NCI-H345 (cell line): ENCODE measurements around the gene STAP2.

Source experiments
- DNase-seq: peaks from one replicate; lab custom pipeline; 2025; lab: John Stamatoyannopoulos, UW

STAP2 gene

DNA sequence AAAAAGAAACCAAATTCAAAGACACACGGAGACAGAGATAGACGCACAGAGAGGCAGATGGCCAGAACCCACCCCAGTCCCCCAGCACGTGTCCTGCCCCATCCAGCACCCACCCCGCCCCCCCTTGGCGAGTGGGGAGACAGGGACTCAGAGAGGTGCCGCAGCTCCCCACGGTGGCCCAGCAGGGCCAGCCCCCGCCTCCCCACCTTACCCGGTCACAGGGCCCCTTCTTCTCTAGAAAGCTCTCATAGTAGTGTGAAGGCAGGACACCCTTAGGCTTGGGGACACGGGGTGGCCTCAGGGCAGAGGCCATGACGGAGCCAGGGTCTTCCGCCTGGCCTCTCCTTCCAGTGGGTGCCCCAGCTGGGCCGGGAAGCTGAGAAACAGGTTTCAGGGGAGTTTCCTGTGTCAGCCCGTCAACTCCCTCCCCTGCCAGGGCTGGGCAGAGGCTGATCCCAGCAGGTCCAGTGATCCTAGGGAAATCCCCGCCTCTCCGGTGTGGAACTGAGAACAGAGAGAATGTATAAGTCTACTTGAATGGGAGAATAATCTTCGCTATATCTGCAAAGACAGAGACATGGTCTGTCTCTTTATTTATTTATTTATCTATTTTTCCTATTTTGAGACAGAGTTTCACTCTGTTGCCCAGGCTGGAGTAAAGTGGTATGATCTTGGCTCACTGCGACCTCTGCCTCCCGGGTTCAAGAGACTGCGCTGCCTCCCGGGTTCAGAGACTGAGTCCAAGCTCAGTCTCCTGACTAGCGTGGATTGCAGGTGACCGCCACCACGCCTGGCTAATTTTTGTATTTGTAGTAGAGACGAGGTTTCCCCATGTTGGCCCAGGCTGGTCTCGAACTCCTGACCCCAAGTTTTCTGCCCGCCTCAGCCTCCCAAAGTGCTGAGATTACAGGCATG lies at the start of gene STAP2:
TSS of gene STAP2 (minus strand) at position 387 of the 915 bp plus-strand sequence. CDS start at position 313, 74 bp downstream.
- no peak for DNase-seq

- no peak for DNase-seq
Observed at GRCh38 chr19:4386041-4386782, 47.6 kb upstream of the STAP2 start.

GRCh38 chr19:4385291-4386040 lies 46.8 kb upstream of the STAP2 start:
- DNase-seq = no peak

DNA sequence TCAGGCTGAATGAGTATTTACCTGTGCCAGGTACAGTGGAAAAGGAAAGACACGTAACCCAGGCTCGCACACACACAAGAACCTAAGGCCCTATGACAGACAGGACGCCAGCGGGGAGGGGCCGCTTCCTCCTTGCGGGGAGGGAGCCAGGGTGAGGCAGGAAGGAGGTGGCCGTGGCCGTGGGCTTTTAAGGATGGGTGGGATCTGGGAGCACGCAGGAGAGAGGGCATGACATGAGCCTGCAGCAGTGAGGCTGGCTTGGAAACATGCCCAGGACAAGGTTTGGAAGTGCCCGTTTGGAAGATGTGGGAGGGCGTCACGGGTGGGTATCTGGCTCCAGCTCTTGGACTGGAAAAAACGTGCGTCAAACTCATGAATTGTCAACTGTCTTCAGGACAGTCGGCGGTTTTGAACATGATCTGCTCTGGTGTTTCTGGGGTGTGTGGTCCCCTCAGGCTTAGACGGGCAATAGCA lies 41.7 kb upstream of the STAP2 start:
- DNase-seq = no peak

DNA sequence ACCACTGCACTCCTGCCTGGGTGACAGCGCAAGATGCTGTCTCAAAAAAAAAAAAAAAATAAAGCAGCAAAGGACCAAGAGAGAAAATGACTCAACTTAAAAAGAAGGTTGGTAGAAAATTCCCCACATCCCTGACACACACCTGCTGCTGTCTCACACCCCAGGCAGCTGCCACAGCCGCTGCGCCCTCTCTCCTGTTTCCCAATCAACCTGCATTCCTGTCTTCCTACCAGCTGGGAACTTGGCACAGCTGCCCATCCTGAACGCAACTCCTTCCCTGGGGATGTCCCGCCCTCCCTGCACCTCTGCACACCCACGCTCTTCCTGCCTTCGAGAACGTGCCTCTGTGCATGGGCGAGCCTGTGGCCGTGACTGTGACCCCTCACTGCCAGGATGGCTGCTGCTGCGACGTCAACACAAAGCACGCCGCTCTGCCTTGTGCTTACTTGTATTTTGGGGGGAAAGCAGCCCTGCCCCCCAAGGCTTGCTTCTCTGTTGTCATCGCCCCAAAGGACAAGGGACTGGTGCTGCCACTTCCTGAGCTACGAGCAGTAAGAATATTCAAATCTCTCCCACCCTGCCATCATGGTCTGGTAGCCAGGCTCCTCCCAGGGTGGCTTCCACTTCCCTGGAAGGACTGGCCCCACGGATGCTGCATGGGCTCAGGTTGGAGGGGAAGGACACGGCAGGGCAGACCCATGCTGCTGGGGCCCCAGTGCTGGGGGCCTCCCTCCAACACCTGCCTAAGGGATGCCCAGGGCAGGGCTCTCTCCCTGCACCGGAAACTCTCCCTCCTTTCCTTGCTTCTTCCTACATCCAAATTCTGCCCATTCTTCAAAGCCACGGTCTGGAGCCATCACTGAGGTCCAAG lies 41.0 kb upstream of the STAP2 start:
- DNase-seq = peak; percentile 59

- DNase-seq = no peak
Observed at GRCh38 chr19:4378886-4379285, 40.3 kb upstream of the STAP2 start.

- no peak for DNase-seq
Observed at GRCh38 chr19:4376991-4377781, 38.6 kb upstream of the STAP2 start.

- DNase-seq = no peak
Observed at GRCh38 chr19:4376671-4376990, 38.0 kb upstream of the STAP2 start.

- DNase-seq = no peak
Observed at GRCh38 chr19:4376028-4376670, 37.5 kb upstream of the STAP2 start.

DNA sequence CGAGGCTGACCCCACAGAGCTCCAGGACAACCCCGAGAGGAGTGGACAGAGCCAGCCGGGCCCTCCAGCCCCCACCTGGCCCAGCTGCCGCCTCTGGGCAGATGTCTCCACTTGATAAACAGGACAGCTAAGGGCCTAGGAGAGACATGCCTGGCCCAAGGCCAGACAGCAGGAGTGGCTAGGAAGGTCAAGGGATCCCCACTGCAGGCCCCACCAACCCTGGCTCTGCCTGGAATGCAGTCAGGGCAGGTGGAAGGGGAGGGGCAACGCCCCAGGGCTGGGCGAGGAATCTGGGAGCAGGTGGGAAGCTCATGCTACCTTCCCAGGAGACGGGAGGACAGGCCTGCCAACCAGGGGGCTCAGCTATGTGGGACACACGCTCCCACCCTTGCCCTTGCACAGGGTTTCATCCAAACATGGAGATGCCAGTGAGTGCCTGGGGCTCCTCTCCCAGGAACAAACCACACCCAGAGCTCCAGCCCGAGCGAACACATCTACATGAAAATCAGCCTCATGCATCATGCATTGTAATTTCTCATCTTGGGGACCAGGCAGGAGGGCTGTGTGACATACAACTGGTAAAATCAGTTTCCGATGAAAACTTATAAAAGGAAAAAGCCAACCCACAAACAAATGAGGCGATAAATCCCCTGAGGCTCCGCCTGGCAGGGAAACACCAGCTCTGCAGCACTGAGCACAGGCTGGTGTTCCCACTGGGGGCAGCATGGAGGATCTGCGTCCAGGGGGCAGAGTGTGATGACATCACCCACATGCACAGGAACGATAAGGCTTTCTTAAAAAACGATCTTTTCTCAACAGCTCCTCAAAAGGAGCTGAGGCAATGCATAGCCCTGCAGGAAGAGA lies 36.8 kb upstream of the STAP2 start:
- DNase-seq = peak; percentile 36

DNA sequence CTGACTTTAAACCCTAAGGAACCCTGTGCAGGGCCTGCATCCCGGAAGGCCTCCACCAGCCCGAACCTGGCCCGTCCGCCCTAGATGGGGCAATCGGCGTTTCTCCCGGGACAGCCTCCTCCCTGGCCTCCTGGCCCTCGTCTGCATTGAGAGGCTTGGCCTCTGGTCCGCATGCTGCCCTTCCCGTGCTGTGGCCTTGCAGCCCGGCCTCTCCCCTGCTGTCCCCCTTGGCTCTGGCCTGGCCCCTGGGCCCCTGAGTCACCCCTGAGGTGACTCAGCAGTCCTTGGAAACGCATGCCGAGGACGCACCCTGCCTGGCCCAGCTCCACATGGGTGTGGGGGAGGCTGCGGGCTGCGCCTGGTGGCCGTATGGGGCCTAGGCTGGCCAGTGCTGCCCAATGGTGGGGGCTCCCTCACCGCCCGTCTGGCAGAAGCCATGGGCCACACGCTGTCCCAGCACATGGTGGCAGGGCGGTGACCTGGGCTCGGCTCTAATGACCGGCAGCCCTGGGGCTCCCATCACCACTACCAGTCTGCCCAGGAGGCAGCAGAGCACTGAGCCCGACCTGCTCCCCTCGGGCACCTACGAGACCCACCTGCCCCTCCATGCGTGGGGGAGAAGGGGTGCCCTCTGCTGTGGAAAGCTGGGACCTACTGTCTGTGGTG lies 36.0 kb upstream of the STAP2 start:
- DNase-seq = no peak

DNA sequence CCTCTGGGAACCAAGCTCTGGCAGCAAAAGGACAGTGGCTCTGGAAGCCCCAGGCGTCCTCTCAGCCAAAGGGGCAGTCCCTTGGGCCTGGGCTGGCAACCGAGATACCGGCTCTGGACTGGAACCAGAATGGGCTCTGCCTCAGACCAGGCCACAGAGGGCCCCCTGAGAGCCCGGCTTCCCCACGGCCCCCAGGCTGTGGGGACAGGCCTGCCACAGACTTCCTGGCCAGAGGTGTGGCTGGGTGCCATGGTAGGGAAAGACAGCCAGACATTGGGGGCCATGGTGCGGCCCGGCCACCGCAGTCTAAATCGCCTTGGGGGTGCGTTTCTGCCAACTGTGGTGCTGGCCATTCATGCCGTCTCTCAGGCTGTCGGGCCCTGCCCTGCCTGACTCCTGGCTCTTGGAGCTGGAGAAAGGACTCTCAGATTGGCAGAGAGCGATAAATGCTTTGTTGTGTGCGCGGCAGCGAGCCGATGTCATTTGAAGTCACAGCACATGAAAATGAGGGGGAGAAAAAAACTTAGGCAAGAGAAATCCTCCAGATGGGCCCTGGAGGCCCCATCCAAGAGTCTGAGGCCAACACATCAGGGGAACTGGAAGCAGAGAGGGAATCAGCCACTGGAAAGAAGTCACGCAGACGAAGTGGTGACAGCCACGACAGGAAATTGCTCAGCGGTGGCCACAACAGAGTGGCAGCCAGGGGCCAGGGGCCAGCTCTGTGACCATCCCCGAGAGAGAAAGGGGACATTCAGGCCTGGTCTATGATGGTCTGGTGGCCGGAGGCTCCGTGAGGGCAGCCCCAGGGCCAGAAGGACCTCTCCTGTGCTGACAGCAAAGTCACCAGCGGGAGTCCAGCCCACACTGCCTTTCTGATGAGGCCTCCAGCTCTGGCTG lies 35.2 kb upstream of the STAP2 start:
- no peak for DNase-seq

GRCh38 chr19:4373013-4373367 lies 34.4 kb upstream of the STAP2 start:
- DNase-seq = no peak

GRCh38 chr19:4372165-4373012 lies 33.8 kb upstream of the STAP2 start:
- DNase-seq = no peak

DNA sequence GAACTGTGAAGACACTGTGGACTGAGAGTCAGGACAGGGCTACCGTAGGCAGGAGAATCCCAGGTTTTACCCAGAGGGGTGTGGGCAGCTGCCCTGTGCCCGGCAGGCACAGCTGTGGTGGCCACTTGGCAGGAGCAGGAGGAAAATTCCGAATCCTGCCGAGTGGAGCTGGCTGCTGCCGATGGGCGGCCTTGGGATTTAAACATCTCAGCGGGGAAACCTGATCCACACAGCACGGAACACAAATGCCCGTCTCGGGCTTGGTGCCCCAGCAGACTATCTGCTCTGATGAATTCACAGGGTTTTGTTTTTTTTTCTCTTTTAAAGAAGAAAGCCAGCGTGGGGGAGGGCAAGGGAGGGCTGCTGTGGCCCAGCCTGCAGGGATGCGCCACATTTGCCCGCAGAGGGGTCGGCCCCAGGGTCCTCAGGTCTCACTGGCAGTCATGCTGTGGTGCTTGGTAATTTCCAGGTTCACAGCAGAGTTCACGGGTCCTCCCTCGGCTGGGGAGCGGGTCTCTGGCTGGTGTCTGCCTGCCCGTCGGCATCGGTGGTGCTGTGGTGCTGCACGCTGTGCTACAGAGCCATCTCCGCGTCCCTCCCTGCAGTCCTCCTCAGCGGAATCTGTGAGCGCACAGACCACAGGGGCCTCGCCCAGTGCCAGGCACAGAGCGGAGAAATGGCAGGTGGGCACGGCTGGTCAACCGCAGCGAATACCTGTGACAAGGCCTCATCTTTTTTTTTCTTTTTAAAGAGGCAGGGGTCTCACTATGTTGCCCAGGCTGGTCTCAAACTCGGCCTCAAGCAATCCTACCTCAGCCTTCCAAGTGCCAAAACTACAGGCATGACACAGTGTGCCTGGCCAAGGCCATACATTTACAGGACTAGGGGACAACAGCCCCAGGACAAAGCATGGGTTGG lies 32.9 kb upstream of the STAP2 start:
- no peak for DNase-seq
